GM18867 (cell line): Measurements from ENCODE around the gene IFRD2.

Source experiments
- ATAC-seq: cut with Tn5 transposase; IDR thresholded peaks from one replicate; pipeline ENCODE4 v1.9.1; 2021; ENCODE audit warnings: mild to moderate bottlenecking, moderate library complexity; ENCODE audit not compliant: unreplicated experiment

Gene IFRD2

GRCh38 chr3:50302095-50303012 is 10.1 kb upstream of the IFRD2 start:
- no peak for ATAC-seq

GRCh38 chr3:50300681-50301254 is 8.5 kb upstream of the IFRD2 start:
- no peak for ATAC-seq

- no peak for ATAC-seq
Measured at GRCh38 chr3:50299929-50300680, 7.9 kb upstream of the IFRD2 start.

DNA sequence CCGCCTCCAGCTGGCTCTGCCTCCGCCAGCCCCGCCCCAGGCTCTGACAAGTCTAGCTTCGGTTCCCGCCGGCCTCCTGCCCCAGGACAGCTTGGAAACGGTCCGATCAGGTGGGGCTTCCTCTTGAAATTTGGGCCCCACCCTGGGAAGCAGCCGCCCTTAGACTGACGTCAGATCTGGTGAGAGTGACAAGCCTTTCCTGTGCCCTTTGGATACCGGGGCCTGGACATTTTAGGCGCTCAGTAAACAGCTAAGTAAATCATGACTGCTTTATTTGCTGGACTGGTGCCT is 7.4 kb upstream of the IFRD2 start:
- ATAC-seq = no peak

- peak; percentile 84 for ATAC-seq
Measured at GRCh38 chr3:50298836-50299637, 6.8 kb upstream of the IFRD2 start, which contains the start of the genes HYAL3 and NAA80. Gene HYAL3 (minus strand): TSS chr3:50299405. CDS start chr3:50295602, 3,803 bp downstream. Gene NAA80 (minus strand): TSS chr3:50299405. CDS start chr3:50297463, 1,942 bp downstream.

GRCh38 chr3:50297896-50298725 is 5.9 kb upstream of the IFRD2 start:
- ATAC-seq = no peak

GRCh38 chr3:50297384-50297775 is 5.2 kb upstream of the IFRD2 start:
- ATAC-seq = no peak

DNA sequence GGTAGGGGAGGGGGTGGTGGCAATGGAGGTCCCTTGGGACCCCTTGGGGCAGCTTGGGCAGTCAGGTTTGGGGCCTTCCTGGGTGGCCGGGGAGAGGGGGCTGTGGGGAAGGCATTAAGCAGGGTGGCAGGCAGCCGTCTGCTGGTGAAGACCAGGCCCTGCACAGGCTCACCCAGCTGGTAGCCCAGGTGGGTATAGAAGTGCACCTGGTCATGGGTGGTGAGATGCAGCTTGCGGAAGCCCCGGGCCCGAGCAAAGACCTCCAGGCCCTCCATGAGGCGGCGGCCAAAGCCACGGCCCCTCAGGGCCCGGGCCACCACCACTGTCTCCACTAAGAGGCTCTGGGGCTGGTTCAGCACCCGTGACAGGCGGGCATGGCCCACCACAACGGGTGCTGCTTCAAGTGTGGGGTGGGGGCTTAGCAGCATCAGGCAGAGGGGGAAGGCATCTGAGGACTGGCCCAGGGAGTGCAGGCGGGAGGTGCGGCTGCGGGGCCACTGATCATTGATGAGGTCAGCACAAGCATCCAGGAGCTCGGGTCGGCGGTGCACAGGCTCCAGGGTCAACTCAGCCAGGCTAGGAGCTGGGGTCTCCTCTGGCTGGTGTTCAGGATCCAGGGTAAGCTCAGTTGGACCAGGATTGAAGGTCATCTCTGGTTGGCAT is 4.6 kb upstream of the IFRD2 start:
- ATAC-seq = no peak

GRCh38 chr3:50295553-50296431 is 3.6 kb upstream of the IFRD2 start:
- no peak for ATAC-seq

DNA sequence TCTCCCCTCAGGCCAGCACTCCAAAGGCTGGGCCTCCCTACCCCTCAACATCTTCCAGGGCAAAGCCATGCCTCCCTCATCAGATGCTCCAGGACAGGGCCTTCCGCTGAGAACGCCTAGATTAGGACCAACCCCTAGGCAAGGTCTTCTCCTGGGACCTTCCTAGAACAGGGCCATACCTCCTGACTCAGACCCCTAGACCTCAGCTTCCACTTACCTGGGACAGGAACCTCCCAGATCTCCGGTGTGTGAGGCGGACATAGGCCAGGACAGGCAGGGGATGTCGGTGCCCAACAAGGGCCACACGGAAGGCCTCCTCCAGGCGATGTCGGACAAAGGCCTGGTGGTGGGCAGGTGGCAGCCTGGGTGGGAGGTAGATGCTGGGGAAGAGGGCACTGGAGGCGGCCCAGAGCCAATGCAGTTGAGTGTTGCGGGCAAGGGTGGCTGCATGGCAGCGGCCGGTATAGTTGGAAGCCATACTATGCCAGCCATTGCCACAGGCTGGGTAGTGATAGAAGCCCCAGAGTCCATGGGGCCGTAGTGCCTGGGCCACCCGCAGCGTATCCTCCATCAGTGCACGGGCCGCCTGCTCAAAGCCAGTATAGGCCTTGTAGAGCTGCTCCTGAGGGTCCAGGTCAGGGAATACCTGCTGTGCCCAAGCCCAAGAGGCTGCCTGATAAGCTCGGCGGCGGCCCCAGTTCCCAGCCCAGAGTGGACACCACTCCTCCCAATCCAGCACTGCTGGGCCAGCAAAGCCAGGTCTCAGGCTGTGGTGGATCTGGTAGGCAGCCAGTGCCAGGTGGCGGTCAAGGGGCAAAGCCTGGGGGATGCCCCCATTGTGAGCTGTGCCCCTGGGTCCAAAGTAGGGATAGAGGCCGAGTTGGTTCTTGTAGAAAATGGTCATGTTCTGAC is 2.5 kb upstream of the IFRD2 start:
- no peak for ATAC-seq

GRCh38 chr3:50294089-50294488 is 1.9 kb upstream of the IFRD2 start:
- ATAC-seq = no peak

- ATAC-seq = no peak
Measured at GRCh38 chr3:50293079-50293801, 1.0 kb upstream of the IFRD2 start.

- ATAC-seq = no peak
Measured at GRCh38 chr3:50290161-50290641, 2.0 kb downstream of the IFRD2 start.

- ATAC-seq = no peak
Measured at GRCh38 chr3:50289130-50289529, 3.1 kb downstream of the IFRD2 start.

GRCh38 chr3:50288387-50289007 is 3.7 kb downstream of the IFRD2 start:
- no peak for ATAC-seq

DNA sequence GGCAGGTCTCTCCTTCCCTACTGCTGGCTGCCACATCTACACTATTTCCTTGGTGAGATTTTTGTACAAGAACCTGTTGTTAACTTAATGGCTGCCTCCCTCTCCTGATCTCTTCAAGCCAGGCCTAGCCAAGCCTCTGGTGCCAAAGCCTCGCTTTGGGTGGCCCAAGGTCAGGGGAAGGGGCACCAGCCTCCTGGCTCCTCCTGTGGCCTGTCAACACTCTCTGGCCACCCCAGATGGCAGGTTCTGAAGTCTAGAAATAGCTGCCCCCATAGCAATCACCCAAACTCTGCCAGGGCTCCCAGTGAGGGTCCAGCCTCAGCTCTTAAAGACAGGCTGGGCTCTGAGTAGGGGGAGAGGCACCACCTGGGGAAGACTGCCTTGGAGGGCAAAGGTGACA is 5.0 kb downstream of the IFRD2 start:
- no peak for ATAC-seq
